Measurements from ENCODE around the gene TMCC1. TPM values are rescaled to one million over a fixed set of nuclear protein-coding genes. Genes with fewer than 3 reads are reported as not detected.
"Not testable (repeated sequence)": the region's sequence is repeated elsewhere in the genome, so short reads cannot be mapped to it uniquely, and the experiment has no call there.

TMCC1 gene
- total RNA-seq, 1 donor from 2014 or later: 33.9 TPM

GRCh38 chr3:129735638-129736037, 157.9 kb downstream of the TMCC1 start:
- ATAC-seq (no peak), DNase-seq (ENCODE audit: low spot score) (no peak)

GRCh38 chr3:129734449-129734848, 159.1 kb downstream of the TMCC1 start:
- DNase-seq (ENCODE audit: low spot score): no peak
- no peak for ATAC-seq

- no peak for ATAC-seq
- no peak for DNase-seq (ENCODE audit: low spot score)
These were observed 161.2 kb downstream of the TMCC1 start for GRCh38 chr3:129732200-129732876.

GRCh38 chr3:129727707-129728106, 165.8 kb downstream of the TMCC1 start:
- ATAC-seq (no peak), DNase-seq (ENCODE audit: low spot score) (no peak)

GRCh38 chr3:129723558-129724324, 169.8 kb downstream of the TMCC1 start:
- peak; percentile 92 for ATAC-seq
- peak; percentile 78 for DNase-seq (ENCODE audit: low spot score)

- DNase-seq (ENCODE audit: low spot score): no peak
- no peak for ATAC-seq
These were observed 171.0 kb downstream of the TMCC1 start for GRCh38 chr3:129722527-129722926.

GRCh38 chr3:129718201-129718600, 175.3 kb downstream of the TMCC1 start:
- DNase-seq (ENCODE audit: low spot score) (no peak), ATAC-seq (no peak)

- DNase-seq (ENCODE audit: low spot score) (no peak), ATAC-seq (no peak)
These were observed 177.7 kb downstream of the TMCC1 start for GRCh38 chr3:129715854-129716253.

- ATAC-seq (no peak), DNase-seq (ENCODE audit: low spot score) (no peak)
These were observed 185.1 kb downstream of the TMCC1 start for GRCh38 chr3:129708328-129708861.

GRCh38 chr3:129705274-129705673, 188.2 kb downstream of the TMCC1 start:
- no peak for ATAC-seq
- no peak for DNase-seq (ENCODE audit: low spot score)

- ATAC-seq: no peak
These were observed 189.6 kb downstream of the TMCC1 start for GRCh38 chr3:129703913-129704312.

GRCh38 chr3:129702934-129703712, 190.4 kb downstream of the TMCC1 start:
- DNase-seq (ENCODE audit: low spot score) (no peak), ATAC-seq (no peak)

More at GRCh38 chr3:129703913-129704312, 189.6 kb downstream of the TMCC1 start:
- DNase-seq (ENCODE audit: low spot score): no peak

GRCh38 chr3:129701161-129701560, 192.3 kb downstream of the TMCC1 start:
- no peak for ATAC-seq
- DNase-seq (ENCODE audit: low spot score): no peak

GRCh38 chr3:129699612-129700011, 193.9 kb downstream of the TMCC1 start:
- ATAC-seq (no peak), DNase-seq (ENCODE audit: low spot score) (no peak)

- ATAC-seq (no peak), DNase-seq (ENCODE audit: low spot score) (no peak)
These were observed 194.3 kb downstream of the TMCC1 start for GRCh38 chr3:129699199-129699598.

GRCh38 chr3:129697229-129697969, 196.1 kb downstream of the TMCC1 start:
- ATAC-seq: no peak
- DNase-seq (ENCODE audit: low spot score): no peak

GRCh38 chr3:129696430-129696829, 197.1 kb downstream of the TMCC1 start:
- DNase-seq (ENCODE audit: low spot score); ATAC-seq: not testable (repeated sequence)

- DNase-seq (ENCODE audit: low spot score): no peak
- ATAC-seq: peak; percentile 63
These were observed 198.3 kb downstream of the TMCC1 start for GRCh38 chr3:129695230-129695629.

- no peak for DNase-seq (ENCODE audit: low spot score)
- ATAC-seq: no peak
These were observed 199.3 kb downstream of the TMCC1 start for GRCh38 chr3:129694228-129694627.

- no peak for ATAC-seq
These were observed 200.8 kb downstream of the TMCC1 start for GRCh38 chr3:129692743-129693142.

GRCh38 chr3:129690963-129691362, 202.5 kb downstream of the TMCC1 start:
- DNase-seq (ENCODE audit: low spot score): no peak
- no peak for ATAC-seq

More at GRCh38 chr3:129692743-129693142, 200.8 kb downstream of the TMCC1 start:
- DNase-seq (ENCODE audit: low spot score): no peak
